Fibroblast of the aortic adventitia (primary cell): ENCODE results near the gene CACNA1D. TPM values are rescaled to one million over a fixed set of nuclear protein-coding genes. Genes with fewer than 3 reads are reported as not detected.

Experiments
- DNase-seq: peaks from one replicate; pipeline ENCODE4 v3.0.0-alpha.2; 2010; ENCODE audit warnings: low read depth
- H3K4me3 ChIP-seq: 2 replicates; pipeline ENCODE4 v1.5.1; 2011; ENCODE audit warnings: low read depth, mild to moderate bottlenecking, control low read depth, low read length, moderate library complexity
- CTCF ChIP-seq: IDR thresholded peaks from 2 replicates; pipeline ENCODE4 v1.5.1; 2011; ENCODE audit warnings: mild to moderate bottlenecking, low read length, control low read depth, inconsistent platforms; ENCODE audit not compliant: insufficient read depth
- total RNA-seq: library from RNA; depleted of rRNA; stranded (reverse); fragments of >200 nt; gene quantifications from 2 replicates; pipeline ENCODE4 v1.2.3, GENCODE V29; 2012; ENCODE audit warnings: low replicate concordance

The CACNA1D gene
- total RNA-seq, 1 donor, result 1.9 TPM

DNA sequence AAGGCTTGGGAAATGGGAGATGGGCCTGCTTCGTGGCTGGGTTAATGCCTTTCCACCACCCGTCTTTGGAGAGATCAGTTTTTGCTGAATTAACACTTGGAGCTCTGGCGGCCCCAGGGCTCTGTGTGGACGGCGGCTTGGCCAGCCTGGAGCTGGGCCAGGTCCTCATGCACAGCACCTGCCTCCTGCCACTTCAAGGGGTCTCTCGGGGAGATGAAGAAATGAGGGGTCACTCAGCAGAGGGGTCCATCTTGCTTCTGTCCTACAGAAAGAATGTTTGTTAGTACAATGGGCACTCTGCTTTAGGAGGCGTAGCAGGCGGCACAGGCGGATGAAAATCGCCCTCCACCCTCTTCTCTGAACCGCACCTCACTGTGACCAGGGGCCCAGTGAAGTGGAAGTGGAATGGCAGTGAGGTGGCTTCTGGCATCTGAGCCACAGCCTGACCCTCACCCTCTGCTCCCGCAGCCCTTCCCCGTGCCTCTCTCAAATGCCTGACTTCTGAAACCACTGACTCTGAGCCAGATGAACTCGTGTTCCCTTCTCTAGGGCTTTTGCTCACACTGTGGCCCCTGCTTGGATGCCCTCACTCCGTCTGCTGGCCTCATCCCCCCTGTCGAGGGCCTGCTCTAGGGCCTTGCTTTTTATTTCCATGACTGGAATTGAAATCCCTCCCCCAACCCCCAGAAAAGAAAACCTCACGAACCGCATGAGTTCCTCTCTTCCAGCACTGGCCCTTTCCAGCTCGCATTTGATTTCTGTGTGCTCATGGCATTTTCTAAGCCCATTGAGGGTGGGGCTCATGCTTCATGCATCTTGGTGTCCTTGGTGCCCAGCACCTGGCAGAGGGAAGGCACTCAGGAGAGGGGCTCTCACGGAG is 309.6 kb downstream of the CACNA1D start:
- DNase-seq, result no peak
- no peak for TF ChIP-seq CTCF
- H3K4me3 ChIP-seq, result no peak overlapping the region

DNA sequence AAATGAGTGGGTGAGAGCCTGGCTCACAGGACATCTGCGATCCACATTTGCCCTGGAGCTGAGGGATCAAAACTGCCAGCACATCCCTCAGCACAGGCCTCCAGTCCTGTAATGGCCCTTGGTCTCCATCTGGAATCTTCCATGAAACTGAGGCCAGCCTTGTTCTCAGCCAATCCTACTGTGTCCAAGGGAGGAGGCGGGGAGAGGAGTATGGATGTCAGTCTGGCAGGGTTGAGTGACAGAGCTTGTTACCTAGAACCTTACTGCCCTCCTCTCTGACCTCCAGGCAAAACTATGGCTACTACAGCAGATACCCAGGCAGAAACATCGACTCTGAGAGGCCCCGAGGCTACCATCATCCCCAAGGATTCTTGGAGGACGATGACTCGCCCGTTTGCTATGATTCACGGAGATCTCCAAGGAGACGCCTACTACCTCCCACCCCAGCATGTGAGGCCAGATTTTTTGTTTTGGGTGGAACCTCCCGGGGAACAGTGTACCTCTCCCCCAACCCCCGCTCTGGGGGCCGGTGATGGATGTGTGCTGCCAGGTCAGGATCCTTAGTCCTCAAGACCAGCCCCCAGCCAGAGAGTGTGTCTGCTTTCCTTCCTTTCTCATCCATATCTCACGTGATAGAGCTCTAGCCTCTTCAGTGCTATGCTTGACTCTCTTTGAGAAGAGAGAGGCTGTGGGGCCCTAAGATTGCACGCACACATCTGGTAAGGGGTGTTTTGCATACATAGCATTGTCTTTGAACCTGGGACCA is 310.5 kb downstream of the CACNA1D start:
- DNase-seq, result peak; percentile 79
- H3K4me3 ChIP-seq, result no peak overlapping the region
- TF ChIP-seq CTCF, result no peak

DNA sequence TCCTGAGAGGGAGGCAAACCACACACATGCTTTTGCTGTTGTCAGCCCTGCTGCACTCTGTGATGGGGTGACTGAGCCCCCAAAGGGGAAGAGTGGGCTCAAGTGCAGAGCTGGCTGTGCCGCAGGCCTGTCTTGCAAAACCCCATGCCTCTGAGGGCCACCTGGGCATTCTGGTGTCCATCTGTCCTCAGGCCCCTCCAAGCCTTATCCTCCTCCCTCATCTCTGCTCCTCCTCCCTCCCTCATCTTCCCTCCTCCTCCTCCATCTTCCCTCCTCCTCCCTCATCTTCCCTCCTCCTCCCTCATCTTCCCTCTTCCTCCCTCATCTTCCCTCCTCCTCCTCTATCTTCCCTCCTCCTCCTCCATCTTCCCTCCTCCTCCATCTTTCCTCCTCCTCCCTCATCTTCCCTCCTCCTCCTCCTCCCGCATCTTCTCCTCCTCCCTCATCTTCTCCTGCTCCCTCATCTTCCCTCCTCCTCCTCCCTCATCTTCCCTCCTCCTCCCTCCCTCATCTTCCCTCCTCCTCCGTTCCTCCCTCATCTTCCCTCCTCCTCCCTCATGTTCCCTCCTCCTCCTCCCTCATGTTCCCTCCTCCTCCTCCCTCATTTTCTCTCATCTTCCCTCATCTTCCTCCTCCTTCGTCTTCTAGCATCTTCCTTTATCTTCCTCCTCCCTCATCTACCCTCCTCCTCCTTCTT is 311.2 kb downstream of the CACNA1D start:
- no peak overlapping the region for H3K4me3 ChIP-seq
- no peak for DNase-seq
- no peak for TF ChIP-seq CTCF

- no peak overlapping the region for H3K4me3 ChIP-seq
- peak; percentile 21 for TF ChIP-seq CTCF
Measured at GRCh38 chr3:53806182-53807116, 312.0 kb downstream of the CACNA1D start.

GRCh38 chr3:53807117-53807810 is 312.9 kb downstream of the CACNA1D start:
- H3K4me3 ChIP-seq, result no peak overlapping the region
- TF ChIP-seq CTCF, result no peak
- DNase-seq, result no peak

More at GRCh38 chr3:53806182-53807116, 312.0 kb downstream of the CACNA1D start:
- DNase-seq, result peak; percentile 90
